Uterus (tissue), 2 donors: ENCODE results near the gene SERPINA4.

Experiments
- CTCF ChIP-seq, 4 experiments: fragments of 200-600 bp in 2 of 4; fragments of 450-650 bp in 2 of 4; sonication (generic) in 2 of 4; IDR thresholded peaks; one replicate each; pipeline ENCODE4 v1.5.1; 2016 to 2019; ENCODE audit warnings: antibody characterized with exemption in 4 of 4, mild to moderate bottlenecking in 2 of 4, moderate library complexity in 1 of 4
- POLR2A ChIP-seq, 2 donors: fragments of 450-650 bp; IDR thresholded peaks; one replicate each; pipeline ENCODE4 v1.6.1; 2016; ENCODE audit warnings: antibody characterized with exemption in 2 of 2, mild to moderate bottlenecking in 1 of 2, moderate library complexity in 1 of 2

- TF ChIP-seq CTCF (IDR thresholded peaks at IDR 0.05) (no peak), POLR2A (IDR thresholded peaks at IDR 0.05) (no peak)
Measured at GRCh38 chr14:94584591-94585280, 23.5 kb downstream of the SERPINA4 start.
